Loucy (cell line): Measurements from ENCODE around the gene EN2.

Experiments used
- H2AFZ ChIP-seq: fragments of 200-600 bp; sonication (generic); 2 replicates; pipeline ENCODE4 v1.6.0; 2016; ENCODE audit warnings: antibody characterized with exemption, mild to moderate bottlenecking, low read length, moderate library complexity
- H3F3A ChIP-seq: fragments of 200-600 bp; 2 replicates; pipeline ENCODE4 v1.6.0; 2016; ENCODE audit warnings: antibody characterized with exemption, low read depth, mild to moderate bottlenecking
- H3K27me3 ChIP-seq: fragments of 200-600 bp; sonication (generic); 2 replicates; pipeline ENCODE4 v1.6.1; 2014; ENCODE audit warnings: low read length, mild to moderate bottlenecking; ENCODE audit not compliant: insufficient read depth, poor library complexity, severe bottlenecking
- H3K36me3 ChIP-seq: fragments of 200-600 bp; sonication (generic); 2 replicates; pipeline ENCODE4 v1.6.1; 2016; ENCODE audit warnings: low read length; ENCODE audit not compliant: insufficient read depth
- H3K4me1 ChIP-seq: fragments of 200-600 bp; sonication (generic); 2 replicates; pipeline ENCODE4 v1.5.1; 2014; ENCODE audit warnings: low read length, mild to moderate bottlenecking; ENCODE audit not compliant: insufficient read depth, poor library complexity, severe bottlenecking
- H3K4me2 ChIP-seq: fragments of 200-600 bp; sonication (generic); 2 replicates; pipeline ENCODE4 v1.6.0; 2014; ENCODE audit warnings: antibody characterized with exemption, low read length, low read depth, mild to moderate bottlenecking; ENCODE audit not compliant: poor library complexity, severe bottlenecking
- H3K4me3 ChIP-seq: fragments of 200-600 bp; sonication (generic); 2 replicates; pipeline ENCODE4 v1.5.1; 2014; ENCODE audit warnings: low read length, mild to moderate bottlenecking, mixed read lengths; ENCODE audit not compliant: poor library complexity, severe bottlenecking
- H3K79me2 ChIP-seq: fragments of 200-600 bp; sonication (generic); 2 replicates; pipeline ENCODE4 v1.6.1; 2014; ENCODE audit warnings: low read length; ENCODE audit not compliant: insufficient read depth
- H3K9ac ChIP-seq: fragments of 200-600 bp; sonication (generic); 2 replicates; pipeline ENCODE4 v1.6.0; 2014; ENCODE audit warnings: mild to moderate bottlenecking, low read depth, low read length, moderate library complexity; ENCODE audit not compliant: poor library complexity, severe bottlenecking
- H3K9me2 ChIP-seq: fragments of 200-600 bp; sonication (generic); replicated peaks from 2 replicates; pipeline ENCODE4 v1.6.1; 2016; ENCODE audit warnings: low read depth, low read length, mixed read lengths
- H3K9me3 ChIP-seq: fragments of 200-600 bp; sonication (generic); 2 replicates; pipeline ENCODE4 v1.6.1; 2014; ENCODE audit warnings: mild to moderate bottlenecking, antibody characterized with exemption, low read length, low read depth; ENCODE audit not compliant: insufficient read depth
- H4K20me1 ChIP-seq: fragments of 200-600 bp; sonication (generic); 2 replicates; pipeline ENCODE4 v1.6.0; 2014; ENCODE audit warnings: antibody characterized with exemption, low read length, mild to moderate bottlenecking; ENCODE audit not compliant: insufficient read depth, poor library complexity, severe bottlenecking
- EZH2phosphoT487 ChIP-seq: fragments of 200-600 bp; IDR thresholded peaks from 2 replicates; pipeline ENCODE4 v1.6.1; 2018; ENCODE audit warnings: antibody characterized with exemption, mild to moderate bottlenecking, moderate library complexity, borderline replicate concordance
- TF ChIP-seq, protein P1 (sequence below): fragments of 200-600 bp; sonication (generic); conservative IDR thresholded peaks from 2 replicates; pipeline ENCODE4 v1.5.1; 2014; ENCODE audit warnings: mild to moderate bottlenecking, antibody characterized with exemption, low read length

EN2 gene

DNA sequence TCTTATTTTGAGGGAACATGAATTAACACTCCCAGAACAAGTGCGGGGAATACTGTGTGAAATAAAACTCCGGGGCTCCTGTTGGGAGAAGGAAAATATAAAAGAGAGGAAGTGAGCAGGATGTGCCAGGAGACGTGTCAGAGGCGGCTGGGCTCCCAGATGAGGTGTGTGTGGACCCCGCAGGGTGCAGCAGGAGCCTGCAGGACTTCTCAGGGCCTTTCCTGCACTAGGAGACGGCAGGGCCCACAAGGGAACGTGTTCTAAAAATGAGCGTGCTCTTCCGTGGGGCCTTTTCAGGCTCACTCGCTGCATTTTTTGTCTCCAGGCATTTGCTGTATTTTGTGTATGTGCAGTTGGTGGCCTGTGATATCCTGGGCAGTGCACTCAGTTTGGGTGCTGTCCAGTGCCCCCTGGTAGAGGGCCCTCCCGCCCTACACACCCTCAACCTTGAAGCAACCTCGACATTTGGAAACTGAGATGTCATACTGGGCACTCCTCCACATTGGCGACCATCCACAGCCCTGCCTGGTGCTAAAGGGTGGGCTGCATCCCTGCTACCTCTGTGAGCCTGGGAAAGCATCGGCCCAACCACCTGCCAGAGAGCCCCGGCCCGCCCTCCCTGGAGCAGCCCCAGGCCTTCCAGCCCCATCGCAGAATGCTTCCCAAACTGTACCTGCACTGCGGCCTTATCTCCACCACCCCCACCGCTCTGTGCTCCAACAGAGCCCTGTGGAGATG, 35.2 kb upstream of the EN2 start:
- Histone ChIP-seq H3F3A (no peaks in the 10 kb centered on the region), H3K9ac (no peak overlapping the region)

DNA sequence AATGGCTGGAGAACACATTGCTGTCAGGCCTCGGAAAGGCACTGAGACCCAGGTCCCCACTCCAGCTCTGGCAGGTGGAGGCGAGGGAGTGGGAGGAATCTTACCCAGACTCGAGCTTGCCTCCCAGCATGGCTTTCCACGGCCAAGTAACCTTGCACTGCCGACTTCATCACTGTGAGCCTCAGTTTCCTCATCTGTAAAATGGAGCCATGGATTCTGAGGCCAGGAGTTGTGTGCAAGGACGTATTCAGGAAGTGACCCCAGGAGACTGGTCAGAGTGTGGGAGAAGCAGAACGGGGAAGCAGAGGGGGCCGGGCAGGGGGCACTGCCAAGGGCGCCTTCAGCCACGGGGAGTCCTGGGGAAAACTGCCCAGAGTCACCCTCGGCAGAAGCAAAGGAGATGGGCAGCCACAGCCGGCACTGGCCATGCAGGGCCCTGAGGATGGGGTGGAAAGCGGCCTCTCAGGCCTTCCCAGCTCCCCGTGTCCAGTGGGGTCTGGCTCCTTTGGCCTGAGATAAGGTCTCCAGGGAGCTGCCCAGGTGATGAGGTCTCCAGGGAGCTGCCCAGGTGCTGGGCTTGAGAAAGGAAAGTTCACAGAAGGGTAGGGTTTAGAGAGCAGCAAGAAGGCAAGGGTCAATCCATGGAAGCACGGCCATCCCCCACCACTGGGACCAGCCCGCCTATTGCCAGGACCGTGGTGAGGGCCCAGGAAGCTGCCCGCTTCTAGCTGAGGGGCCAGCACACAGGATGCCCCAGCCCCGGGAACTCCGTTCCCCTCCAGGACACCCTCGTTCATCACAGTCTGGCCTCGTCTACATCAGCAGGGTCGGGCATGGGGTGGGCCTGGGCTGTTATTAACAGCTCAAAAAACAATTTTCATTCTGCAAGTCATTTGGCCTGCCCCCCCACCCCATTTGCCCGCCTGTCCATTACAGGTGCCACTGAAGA, 34.3 kb upstream of the EN2 start:
- Histone ChIP-seq H3K9ac (no peak overlapping the region), H3K9me3 (no peaks in the 10 kb centered on the region), H3K4me1 (no peaks in the 10 kb centered on the region), H4K20me1 (no peaks in the 10 kb centered on the region), H3F3A (no peaks in the 10 kb centered on the region), H3K36me3 (no peaks in the 10 kb centered on the region), H3K9me2 (no peaks in the 10 kb centered on the region), H3K4me3 (no peak overlapping the region), H3K27me3 (no peaks in the 10 kb centered on the region), H3K79me2 (no peaks in the 10 kb centered on the region), H2AFZ (no peak overlapping the region), H3K4me2 (no peak overlapping the region)
- TF ChIP-seq, protein P1, sequence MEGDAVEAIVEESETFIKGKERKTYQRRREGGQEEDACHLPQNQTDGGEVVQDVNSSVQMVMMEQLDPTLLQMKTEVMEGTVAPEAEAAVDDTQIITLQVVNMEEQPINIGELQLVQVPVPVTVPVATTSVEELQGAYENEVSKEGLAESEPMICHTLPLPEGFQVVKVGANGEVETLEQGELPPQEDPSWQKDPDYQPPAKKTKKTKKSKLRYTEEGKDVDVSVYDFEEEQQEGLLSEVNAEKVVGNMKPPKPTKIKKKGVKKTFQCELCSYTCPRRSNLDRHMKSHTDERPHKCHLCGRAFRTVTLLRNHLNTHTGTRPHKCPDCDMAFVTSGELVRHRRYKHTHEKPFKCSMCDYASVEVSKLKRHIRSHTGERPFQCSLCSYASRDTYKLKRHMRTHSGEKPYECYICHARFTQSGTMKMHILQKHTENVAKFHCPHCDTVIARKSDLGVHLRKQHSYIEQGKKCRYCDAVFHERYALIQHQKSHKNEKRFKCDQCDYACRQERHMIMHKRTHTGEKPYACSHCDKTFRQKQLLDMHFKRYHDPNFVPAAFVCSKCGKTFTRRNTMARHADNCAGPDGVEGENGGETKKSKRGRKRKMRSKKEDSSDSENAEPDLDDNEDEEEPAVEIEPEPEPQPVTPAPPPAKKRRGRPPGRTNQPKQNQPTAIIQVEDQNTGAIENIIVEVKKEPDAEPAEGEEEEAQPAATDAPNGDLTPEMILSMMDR = no peak
- TF ChIP-seq EZH2phosphoT487 = no peak

More for the DNA sequence above, 35.2 kb upstream of the EN2 start:
- Histone ChIP-seq H2AFZ (no peak overlapping the region), H3K79me2 (no peaks in the 10 kb centered on the region), H3K9me2 (no peaks in the 10 kb centered on the region), H3K4me2 (no peak overlapping the region), H3K4me3 (no peak overlapping the region), H3K27me3 (no peaks in the 10 kb centered on the region), H3K4me1 (no peaks in the 10 kb centered on the region), H4K20me1 (no peaks in the 10 kb centered on the region), H3K9me3 (no peaks in the 10 kb centered on the region), H3K36me3 (no peaks in the 10 kb centered on the region)
- TF ChIP-seq, protein P1 = no peak
- no peak for TF ChIP-seq EZH2phosphoT487

DNA sequence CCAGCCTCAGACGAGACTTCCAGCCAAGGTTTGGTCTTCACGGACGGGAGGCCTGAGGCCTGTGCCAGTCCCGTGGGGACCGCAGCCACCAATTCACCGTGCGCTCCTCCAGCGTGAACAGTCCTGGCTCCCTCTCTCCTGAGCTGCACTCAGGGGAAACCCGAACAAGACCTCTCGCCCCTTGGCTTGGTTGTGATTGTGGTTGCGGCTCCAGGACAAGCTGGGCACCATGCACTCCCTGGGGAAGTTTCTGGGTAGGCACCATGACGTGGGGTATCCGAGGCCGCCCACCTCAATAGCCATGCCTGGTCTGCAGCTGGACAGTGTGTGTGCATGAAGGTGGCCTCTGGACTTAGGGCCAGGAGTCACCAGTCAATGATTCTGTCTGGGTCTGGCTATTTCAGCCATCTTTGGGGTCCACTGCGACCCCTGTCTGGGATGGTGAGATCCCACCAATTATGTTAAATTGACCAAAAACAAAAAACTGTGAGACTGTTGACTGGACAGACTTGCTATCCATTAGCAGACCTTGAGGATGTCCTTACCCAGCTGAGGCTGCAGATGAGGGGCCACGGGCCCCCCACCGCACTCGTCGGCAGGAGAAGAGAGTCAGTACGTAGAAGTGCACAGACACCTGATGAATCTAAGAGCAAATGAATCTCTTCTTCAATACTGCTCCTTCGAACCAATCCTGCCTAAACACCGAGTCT, 33.5 kb upstream of the EN2 start:
- Histone ChIP-seq H3K4me3 (no peak overlapping the region), H3F3A (no peaks in the 10 kb centered on the region), H2AFZ (no peak overlapping the region), H3K9me3 (no peaks in the 10 kb centered on the region), H3K4me1 (no peaks in the 10 kb centered on the region), H3K4me2 (no peak overlapping the region), H3K79me2 (no peaks in the 10 kb centered on the region), H3K9ac (no peak overlapping the region), H3K9me2 (no peaks in the 10 kb centered on the region), H4K20me1 (no peaks in the 10 kb centered on the region), H3K36me3 (no peaks in the 10 kb centered on the region), H3K27me3 (no peaks in the 10 kb centered on the region)
- TF ChIP-seq, protein P1 = no peak
- no peak for TF ChIP-seq EZH2phosphoT487
